DLD1 (cell line): ENCODE measurements around the gene SCN1B.
"Not testable (repeated sequence)": the region's sequence is repeated elsewhere in the genome, so short reads cannot be mapped to it uniquely, and the experiment has no call there.

Source experiments
- in situ Hi-C: cut with HindIII; loops from 2 replicates; pipeline ENCODE4 v1.10.0; 2017; ENCODE audit warnings: low sequenced_read_pairs

The SCN1B gene

GRCh38 chr19:35034588-35035382, 4.5 kb downstream of the SCN1B start:
- in situ Hi-C loops, result no loop called here

- in situ Hi-C loops, result no loop called here
Measured at GRCh38 chr19:35037716-35038622, 7.7 kb downstream of the SCN1B start.

GRCh38 chr19:35038623-35039512, 8.6 kb downstream of the SCN1B start:
- in situ Hi-C loops, result no loop called here

GRCh38 chr19:35039881-35040825, 9.9 kb downstream of the SCN1B start:
- in situ Hi-C loops, result no loop called here

- in situ Hi-C loops, result no loop called here
Measured at GRCh38 chr19:35040826-35041547, 10.7 kb downstream of the SCN1B start.

- in situ Hi-C loops, result no loop called here
Measured at GRCh38 chr19:35041548-35042055, 11.3 kb downstream of the SCN1B start, which contains the start of gene HPN. Gene HPN (plus strand): TSS chr19:35041721. CDS start chr19:35042507, 786 bp downstream.

GRCh38 chr19:35042056-35042730, 11.9 kb downstream of the SCN1B start:
- in situ Hi-C loops, result no loop called here

- in situ Hi-C loops, result no loop called here
Measured at GRCh38 chr19:35042954-35043604, 12.8 kb downstream of the SCN1B start.

- in situ Hi-C loops, result no loop called here
Measured at GRCh38 chr19:35043906-35044305, 13.6 kb downstream of the SCN1B start.

GRCh38 chr19:35044317-35045117, 14.2 kb downstream of the SCN1B start:
- in situ Hi-C loops, result no loop called here

- in situ Hi-C loops, result no loop called here
Measured at GRCh38 chr19:35045667-35046300, 15.5 kb downstream of the SCN1B start.

GRCh38 chr19:35046461-35046860, 16.2 kb downstream of the SCN1B start:
- in situ Hi-C loops, result no loop called here

GRCh38 chr19:35048911-35049411, 18.7 kb downstream of the SCN1B start:
- in situ Hi-C loops, result no loop called here

- in situ Hi-C loops, result no loop called here
Measured at GRCh38 chr19:35049456-35049855, 19.2 kb downstream of the SCN1B start.

- in situ Hi-C loops, result not testable (repeated sequence)
Measured at GRCh38 chr19:35050662-35051061, 20.4 kb downstream of the SCN1B start.

- in situ Hi-C loops, result not testable (repeated sequence)
Measured at GRCh38 chr19:35051268-35051667, 21.0 kb downstream of the SCN1B start.
